ENCODE data around the gene DYRK3. TPM values are rescaled to one million over a fixed set of nuclear protein-coding genes. Genes with fewer than 3 reads are reported as not detected.

DYRK3 gene
- total RNA-seq, 2 experiments from 2014 or later = 9.8 to 10.9 TPM

DNA sequence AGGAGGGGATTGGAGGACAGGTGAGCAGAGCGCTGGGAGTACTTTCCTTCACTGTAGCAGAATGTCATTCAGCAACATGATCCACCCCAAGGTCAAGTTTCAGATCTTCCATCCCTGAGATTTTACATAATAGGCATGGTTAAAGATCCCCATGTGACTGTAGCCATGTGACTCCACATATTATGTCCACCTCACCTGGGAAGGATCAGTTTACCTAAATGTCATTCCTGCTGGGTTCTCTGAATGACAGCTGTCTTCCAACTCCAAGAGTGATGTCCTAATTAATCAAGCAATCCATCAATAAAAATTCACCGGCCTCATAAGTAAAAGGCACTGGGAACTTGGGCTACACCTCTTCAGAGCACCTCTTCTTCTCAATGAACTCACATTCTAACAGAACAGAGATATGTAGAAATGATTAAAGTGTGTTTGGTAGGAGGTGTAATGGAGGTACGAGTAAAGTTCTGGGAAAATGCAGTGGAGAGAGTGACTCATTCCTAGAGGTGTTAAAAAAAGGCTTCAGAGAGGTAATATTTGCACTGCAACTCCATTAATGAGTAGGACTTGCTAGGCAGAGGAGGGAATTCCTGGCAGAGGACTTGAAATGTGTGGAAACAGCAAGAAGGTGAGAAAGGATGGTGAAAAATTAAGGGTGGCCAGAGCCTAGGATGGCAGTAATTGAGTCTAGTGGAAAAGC is 27.2 kb downstream of the DYRK3 start:
- no peak for DNase-seq (ENCODE audit: low spot score)
- POLR2A ChIA-PET = interaction anchor here (0.6 to 3.4 kb wide), 10 partner anchors 7 to 1177 kb away, joined by 3 to 31 read pairs (median 4); partner anchors contain the start of gene DYRK3
- H3K4me2 ChIP-seq (ENCODE audit: low read length) = no peak overlapping the region

DNA sequence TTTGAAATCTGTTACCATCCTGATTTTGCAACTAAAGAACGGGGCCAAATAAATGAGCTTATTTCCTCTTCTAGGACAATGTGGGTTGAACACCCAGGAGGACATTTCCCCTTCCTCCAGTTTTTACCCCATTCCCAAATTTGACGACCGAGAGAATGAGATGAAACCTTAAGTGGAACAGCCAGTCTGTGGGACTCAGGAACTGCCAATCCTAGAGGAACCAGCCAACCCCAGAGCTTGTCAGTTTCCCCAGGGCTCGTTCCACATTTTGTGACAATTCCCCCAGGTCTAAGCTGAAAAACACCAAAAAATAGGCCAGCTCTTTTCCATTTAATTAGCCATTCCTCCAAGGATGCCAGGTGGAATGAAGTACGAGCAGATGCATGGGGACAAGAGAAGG is 28.0 kb downstream of the DYRK3 start:
- no peak overlapping the region for H2AFZ ChIP-seq (ENCODE audit: low read length)
- H3K4me1 ChIP-seq (ENCODE audit: insufficient read depth, low read length, poor library complexity, severe bottlenecking) = peaks cover 22% of the 10 kb centered on the region
- no peak for TF ChIP-seq EZH2phosphoT487 (IDR thresholded peaks at IDR 0.05; ENCODE audit: borderline replicate concordance, low read depth, low read length)
- TF ChIP-seq, protein P1, sequence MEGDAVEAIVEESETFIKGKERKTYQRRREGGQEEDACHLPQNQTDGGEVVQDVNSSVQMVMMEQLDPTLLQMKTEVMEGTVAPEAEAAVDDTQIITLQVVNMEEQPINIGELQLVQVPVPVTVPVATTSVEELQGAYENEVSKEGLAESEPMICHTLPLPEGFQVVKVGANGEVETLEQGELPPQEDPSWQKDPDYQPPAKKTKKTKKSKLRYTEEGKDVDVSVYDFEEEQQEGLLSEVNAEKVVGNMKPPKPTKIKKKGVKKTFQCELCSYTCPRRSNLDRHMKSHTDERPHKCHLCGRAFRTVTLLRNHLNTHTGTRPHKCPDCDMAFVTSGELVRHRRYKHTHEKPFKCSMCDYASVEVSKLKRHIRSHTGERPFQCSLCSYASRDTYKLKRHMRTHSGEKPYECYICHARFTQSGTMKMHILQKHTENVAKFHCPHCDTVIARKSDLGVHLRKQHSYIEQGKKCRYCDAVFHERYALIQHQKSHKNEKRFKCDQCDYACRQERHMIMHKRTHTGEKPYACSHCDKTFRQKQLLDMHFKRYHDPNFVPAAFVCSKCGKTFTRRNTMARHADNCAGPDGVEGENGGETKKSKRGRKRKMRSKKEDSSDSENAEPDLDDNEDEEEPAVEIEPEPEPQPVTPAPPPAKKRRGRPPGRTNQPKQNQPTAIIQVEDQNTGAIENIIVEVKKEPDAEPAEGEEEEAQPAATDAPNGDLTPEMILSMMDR (conservative IDR thresholded peaks at IDR 0.05; ENCODE audit: low read length) = no peak
- no peaks in the 10 kb centered on the region for H4K20me1 ChIP-seq (ENCODE audit: insufficient read depth, low read length)
- H3K36me3 ChIP-seq (ENCODE audit: insufficient read depth, low read length) = no peaks in the 10 kb centered on the region
- no peaks in the 10 kb centered on the region for H3K79me2 ChIP-seq (ENCODE audit: insufficient read depth, low read depth, low read length)
- intact Hi-C loops (cut with micrococcal nuclease; ENCODE audit: unreplicated experiment) = loop anchor here (1.0 kb wide), 1 partner anchor 16 kb away; no protein-coding TSS in a partner anchor
- H3K9me3 ChIP-seq (ENCODE audit: low read length) = no peaks in the 10 kb centered on the region
- POLR2A ChIA-PET = interaction anchor here (0.8 to 3.4 kb wide), 14 partner anchors 8 to 54 kb away, joined by 3 to 31 read pairs (median 4); partner anchors contain the start of genes DYRK3 and EIF2D
- H3K9me2 ChIP-seq (ENCODE audit: insufficient read depth, low read length) = no peaks in the 10 kb centered on the region
- DNase-seq (ENCODE audit: low spot score) = no peak
- no peak overlapping the region for H3K27ac ChIP-seq (ENCODE audit: low read depth, low read length, poor library complexity, severe bottlenecking)
- H3K4me3 ChIP-seq (ENCODE audit: low read depth, low read length, poor library complexity, severe bottlenecking) = no peak overlapping the region
- BruUV-seq (replicated peaks) = no TSS peak
- CTCF ChIA-PET (ENCODE audit: unreplicated experiment) = interaction anchor here (0.6 to 3.4 kb wide), 18 partner anchors 10 to 319 kb away, joined by 3 to 72 read pairs (median 4); partner anchors contain the start of genes DYRK3, EIF2D and IKBKE
- peak overlapping the region; percentile 47 for H3K4me2 ChIP-seq (ENCODE audit: low read length)

More for the DNA sequence above, 27.2 kb downstream of the DYRK3 start:
- no TSS peak for BruUV-seq (replicated peaks)
- H3K36me3 ChIP-seq (ENCODE audit: insufficient read depth, low read length) = no peaks in the 10 kb centered on the region
- H3K4me1 ChIP-seq (ENCODE audit: insufficient read depth, low read length, poor library complexity, severe bottlenecking) = peaks cover 31% of the 10 kb centered on the region
- H3K79me2 ChIP-seq (ENCODE audit: insufficient read depth, low read depth, low read length) = no peaks in the 10 kb centered on the region
- H2AFZ ChIP-seq (ENCODE audit: low read length) = no peak overlapping the region
- H3K9me2 ChIP-seq (ENCODE audit: insufficient read depth, low read length) = no peaks in the 10 kb centered on the region
- CTCF ChIA-PET (ENCODE audit: unreplicated experiment) = interaction anchor here (1.3 to 3.4 kb wide), 6 partner anchors 9 to 192 kb away, joined by 4 to 72 read pairs (median 8); partner anchors contain the start of genes DYRK3, EIF2D and IKBKE
- H3K27ac ChIP-seq (ENCODE audit: low read depth, low read length, poor library complexity, severe bottlenecking) = no peak overlapping the region
- H3K4me3 ChIP-seq (ENCODE audit: low read depth, low read length, poor library complexity, severe bottlenecking) = no peak overlapping the region
- intact Hi-C loops (cut with micrococcal nuclease; ENCODE audit: unreplicated experiment) = loop anchor here (1.0 kb wide), 1 partner anchor 17 kb away; no protein-coding TSS in a partner anchor
- H4K20me1 ChIP-seq (ENCODE audit: insufficient read depth, low read length) = no peaks in the 10 kb centered on the region
- TF ChIP-seq, protein P1 (conservative IDR thresholded peaks at IDR 0.05; ENCODE audit: low read length) = no peak
- no peak for TF ChIP-seq EZH2phosphoT487 (IDR thresholded peaks at IDR 0.05; ENCODE audit: borderline replicate concordance, low read depth, low read length)
- H3K9me3 ChIP-seq (ENCODE audit: low read length) = no peaks in the 10 kb centered on the region

All from OCI-LY7 (cell line).